ENCODE data around the gene USP3.

DNA sequence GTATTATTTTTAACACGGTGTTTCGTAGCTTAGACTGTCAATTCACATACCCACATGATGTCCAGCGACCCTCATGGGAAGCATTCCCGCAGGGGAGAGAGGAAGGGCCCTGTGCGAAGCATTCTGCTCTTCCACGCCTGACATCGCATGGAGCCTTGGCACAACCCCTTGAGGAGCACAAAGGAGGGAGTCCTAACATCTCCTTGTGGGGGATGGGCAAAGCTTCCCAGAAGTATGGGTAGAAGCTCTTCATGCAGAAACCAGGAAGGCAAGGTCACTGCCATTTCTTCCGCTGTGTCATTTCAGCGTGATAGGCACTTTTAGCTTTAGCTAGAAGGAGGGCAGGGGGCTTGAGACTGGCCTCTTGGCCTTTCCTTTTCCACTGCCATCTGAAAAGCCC, 28.7 kb upstream of the USP3 start:
- no peak for TF ChIP-seq EZH2 (IDR thresholded peaks at IDR 0.05; ENCODE audit: low read length)
- TF ChIP-seq CTCF (optimal IDR thresholded peaks at IDR 0.05 in 1 of 3, IDR thresholded peaks at IDR 0.05 in 1 of 3, conservative IDR thresholded peaks at IDR 0.05 in 1 of 3; ENCODE audit: extremely low read depth in 1 of 3, insufficient read depth in 2 of 3, low read length in 3 of 3), result no peak

Measured in keratinocyte (primary cell).